ENCODE data around the gene HNRNPA1L2.
"Not testable (repeated sequence)": the region's sequence is repeated elsewhere in the genome, so short reads cannot be mapped to it uniquely, and the experiment has no call there.

Gene HNRNPA1L2

GRCh38 chr13:52650731-52651130 is 8.5 kb downstream of the HNRNPA1L2 start:
- DNase-seq, result peak; percentile 36

GRCh38 chr13:52651897-52652195 is 9.6 kb downstream of the HNRNPA1L2 start:
- no peak for DNase-seq

GRCh38 chr13:52652196-52652979 is 10.2 kb downstream of the HNRNPA1L2 start, which contains the start of gene SUGT1:
SUGT1 (plus strand) TSS chr13:52652836; CDS start chr13:52652921, 85 bp downstream.
- peak; percentile 99 for DNase-seq

- DNase-seq, result no peak
These were observed 10.7 kb downstream of the HNRNPA1L2 start for GRCh38 chr13:52652980-52653303.

- no peak for DNase-seq
These were observed 17.1 kb downstream of the HNRNPA1L2 start for GRCh38 chr13:52659340-52659739.

- DNase-seq, result no peak
These were observed 22.0 kb downstream of the HNRNPA1L2 start for GRCh38 chr13:52664272-52664671.

- DNase-seq, result peak; percentile 55
These were observed 23.1 kb downstream of the HNRNPA1L2 start for GRCh38 chr13:52665325-52665724.

- peak; percentile 50 for DNase-seq
These were observed 27.4 kb downstream of the HNRNPA1L2 start for GRCh38 chr13:52669677-52670076.

- DNase-seq, result no peak
These were observed 28.5 kb downstream of the HNRNPA1L2 start for GRCh38 chr13:52670726-52671125.

- peak; percentile 22 for DNase-seq
These were observed 31.2 kb downstream of the HNRNPA1L2 start for GRCh38 chr13:52673465-52673864.

GRCh38 chr13:52677823-52678222 is 35.6 kb downstream of the HNRNPA1L2 start:
- DNase-seq, result peak; percentile 38

- not testable (repeated sequence) for DNase-seq
These were observed 43.6 kb downstream of the HNRNPA1L2 start for GRCh38 chr13:52685806-52686205.

GRCh38 chr13:52686376-52686775 is 44.1 kb downstream of the HNRNPA1L2 start:
- no peak for DNase-seq
